H1 (cell line): ENCODE measurements around the gene NMRK1. TPM values are rescaled to one million over a fixed set of nuclear protein-coding genes. Genes with fewer than 3 reads are reported as not detected.

Source experiments
- GTF2F1 ChIP-seq: IDR thresholded peaks from 2 replicates; pipeline ENCODE4 v1.6.1; 2012; ENCODE audit warnings: low read depth, low read length, improper control_type of control experiment, borderline replicate concordance
- polyA plus RNA-seq, 7 experiments: library from polyadenylated mRNA; depleted of rRNA in 3 of 7; stranded (reverse) in 5 of 7; unstranded in 2 of 7; fragments of >200 nt in 5 of 7; fragments of 200-250 nt in 2 of 7; gene quantifications; 1 replicate in 5 of 7; 2 replicates in 1 of 7; 4 replicates in 1 of 7; pipeline versions ENCODE4 v1.2.1 to v1.2.3, GENCODE V29; 2011 to 2013; ENCODE audit warnings: missing spikeins in 2 of 7, mixed read lengths in 2 of 7
- total RNA-seq: library from RNA; stranded (reverse); fragmentation: NEBNext Ultra II Directional; extraction: Animal tissue kit (Norgen Biotek cat#: 25700); gene quantifications from 2 replicates; pipeline ENCODE4 v1.2.1, GENCODE V29; 2021

Gene NMRK1
- total and polyA plus RNA-seq, 2 of the 8 experiments (the other 6 are each of a cell fraction or from before 2014, with no cell fraction given) = 5.8 to 8.1 TPM

- no peak for TF ChIP-seq GTF2F1
- TF ChIP-seq, all 59 proteins: peak for 0
These were observed 42.2 kb upstream of the NMRK1 start (continued) for GRCh38 chr9:75130172-75130571.
